ENCODE measurements around the gene CNTNAP2. TPM values are rescaled to one million over a fixed set of nuclear protein-coding genes. Genes with fewer than 3 reads are reported as not detected.

CNTNAP2 gene
- total and polyA plus RNA-seq, 2 of the 8 experiments (the other 6 are each of a cell fraction or from before 2014, with no cell fraction given), result 27.9 to 71.0 TPM

- no peaks in the 10 kb centered on the region; a peak in 1 of 8 replicates for H3K36me3 ChIP-seq (ENCODE audit: control insufficient read depth in 2 of 4, insufficient read depth in 4 of 4, low read length in 3 of 4)
- no peak overlapping the region for H2BK5ac ChIP-seq (ENCODE audit: low read depth, low read length)
- H2BK120ac ChIP-seq (replicated peaks; ENCODE audit: low read depth, low read length), result no peak overlapping the region
- no peak overlapping the region for H3K18ac ChIP-seq (ENCODE audit: extremely low read depth, low read length)
- no peak overlapping the region for H3K56ac ChIP-seq (replicated peaks; ENCODE audit: insufficient read length, low read depth, low read length)
- H3K27me3 ChIP-seq (replicated peaks in 1 of 4; ENCODE audit: control insufficient read depth in 3 of 4, extremely low read depth in 1 of 4, insufficient read depth in 3 of 4, low read length in 3 of 4), result no peaks in the 10 kb centered on the region
- no peak overlapping the region for H3K23ac ChIP-seq (ENCODE audit: insufficient read length)
- H2BK20ac ChIP-seq (ENCODE audit: low read length), result no peak overlapping the region
- H3K14ac ChIP-seq (ENCODE audit: insufficient read length), result no peak overlapping the region
- H2BK15ac ChIP-seq (ENCODE audit: low read length), result no peak overlapping the region
- no peak for DNase-seq (ENCODE audit: low read depth in 1 of 2, low spot score in 2 of 2)
- no peaks in the 10 kb centered on the region for H3K23me2 ChIP-seq (ENCODE audit: low read depth, low read length)
- no peak overlapping the region for H4K5ac ChIP-seq (ENCODE audit: insufficient read length, low read depth, low read length)
- H3K27ac ChIP-seq (ENCODE audit: low read depth, low read length), result no peak overlapping the region
- H4K20me1 ChIP-seq (replicated peaks in 1 of 2; ENCODE audit: control insufficient read depth in 1 of 2, insufficient read depth in 2 of 2, low read length in 2 of 2), result no peaks in the 10 kb centered on the region
- H2AFZ ChIP-seq (ENCODE audit: low read length), result no peak overlapping the region
- 79% methylated on average over 2 of the region's 2 CpGs; no CpG with 5 or more reads in 1 of the 2 experiments for whole genome bisulfite sequencing, 2 experiments (ENCODE audit: extremely low coverage in 1 of 2, insufficient coverage in 1 of 2, insufficient read length in 1 of 2, insufficient replicate concordance in 2 of 2, low coverage in 1 of 2, low lambda C conversion rate in 2 of 2, missing lambda C conversion rate in 1 of 2)
- H3K9me3 ChIP-seq (ENCODE audit: insufficient read depth in 2 of 2, low read depth in 1 of 2, low read length in 1 of 2), result peaks cover 0 to 9% of the 10 kb centered on the region in 2 experiments; a peak in 3 of 4 replicates
- ChIA-PET POLR2A (ENCODE audit: partially characterized antibody) (no interaction called here), CTCF (ENCODE audit: partially characterized antibody) (interaction anchor here (0.7 to 1.3 kb wide), 2 partner anchors 8 to 59 kb away, joined by 3 to 7 read pairs; no protein-coding TSS in a partner anchor)
- H4K91ac ChIP-seq (replicated peaks; ENCODE audit: insufficient read length, low read length), result no peak overlapping the region
- no peaks in the 10 kb centered on the region for H3K4me1 ChIP-seq (replicated peaks in 1 of 4; ENCODE audit: control insufficient read depth in 3 of 4, insufficient read depth in 4 of 4, low read length in 3 of 4)
- H3K79me1 ChIP-seq (ENCODE audit: low read depth, low read length), result no peaks in the 10 kb centered on the region
- no peak overlapping the region for H3K4me2 ChIP-seq (ENCODE audit: insufficient read depth in 1 of 2, low read depth in 2 of 2, low read length in 2 of 2)
- no peak overlapping the region for H4K8ac ChIP-seq (ENCODE audit: extremely low read depth, insufficient read depth, low read length)
- H3K4me3 ChIP-seq (ENCODE audit: extremely low read depth in 1 of 4, insufficient read depth in 2 of 4, low read depth in 3 of 4, low read length in 4 of 4), result no peak overlapping the region
- H2BK12ac ChIP-seq (ENCODE audit: low read depth, low read length), result no peak overlapping the region
- no peak for FAIRE-seq
- no peak overlapping the region for H3K4ac ChIP-seq (replicated peaks; ENCODE audit: insufficient read length, low read depth, low read length)
- H2AK5ac ChIP-seq (ENCODE audit: low read depth, low read length), result no peak overlapping the region
- no peak overlapping the region for H3K9ac ChIP-seq (replicated peaks in 1 of 4; ENCODE audit: extremely low read depth in 1 of 4, low read depth in 3 of 4, low read length in 3 of 4)
- H3K79me2 ChIP-seq (ENCODE audit: control insufficient read depth in 1 of 2, insufficient read depth in 2 of 2, low read length in 2 of 2), result no peaks in the 10 kb centered on the region
- TF ChIP-seq KDM1A (IDR thresholded peaks at IDR 0.05; ENCODE audit: borderline replicate concordance, low read length) (no peak), CBX5 (IDR thresholded peaks at IDR 0.05; ENCODE audit: low read depth, low read length) (no peak), USF2 (IDR thresholded peaks at IDR 0.05; ENCODE audit: low read length) (no peak), RBBP5 (IDR thresholded peaks at IDR 0.05; ENCODE audit: borderline replicate concordance, low read depth, low read length) (no peak), ATF3 (IDR thresholded peaks at IDR 0.05; ENCODE audit: insufficient read depth, low read depth, low read length) (no peak), TBP (IDR thresholded peaks at IDR 0.05; ENCODE audit: low read depth, low read length) (no peak), SP4 (IDR thresholded peaks at IDR 0.05; ENCODE audit: low read length) (no peak), KDM5A (IDR thresholded peaks at IDR 0.05; ENCODE audit: low read length) (no peak), SIN3A (conservative IDR thresholded peaks at IDR 0.05 in 1 of 2, IDR thresholded peaks at IDR 0.05 in 1 of 2; ENCODE audit: low read depth in 1 of 2, low read length in 2 of 2) (no peak), TEAD4 (IDR thresholded peaks at IDR 0.05; ENCODE audit: low read depth, low read length) (no peak), GABPA (IDR thresholded peaks at IDR 0.05; ENCODE audit: borderline replicate concordance, insufficient read depth, low read length) (no peak), CEBPB (IDR thresholded peaks at IDR 0.05; ENCODE audit: low read depth, low read length) (no peak), KDM4A (IDR thresholded peaks at IDR 0.05; ENCODE audit: low read depth, low read length, severe bottlenecking) (no peak)
These were observed 1423.1 kb downstream of the CNTNAP2 start for GRCh38 chr7:147539685-147540084.
